ENCODE results near the gene NPR2. TPM values are rescaled to one million over a fixed set of nuclear protein-coding genes. Genes with fewer than 3 reads are reported as not detected.

The NPR2 gene
- total RNA-seq, 2 experiments from 2014 or later = 4.7 to 9.8 TPM

- Histone ChIP-seq H3K4me1 (ENCODE audit: insufficient read depth, low read length, poor library complexity, severe bottlenecking) (peaks cover 31% of the 10 kb centered on the region), H3K9me2 (ENCODE audit: insufficient read depth, low read length) (no peaks in the 10 kb centered on the region), H3K4me2 (ENCODE audit: low read length) (peak overlapping the region; percentile 43), H4K20me1 (ENCODE audit: insufficient read depth, low read length) (no peaks in the 10 kb centered on the region), H3K36me3 (ENCODE audit: insufficient read depth, low read length) (no peaks in the 10 kb centered on the region), H3K9me3 (ENCODE audit: low read length) (no peaks in the 10 kb centered on the region), H3K79me2 (ENCODE audit: insufficient read depth, low read depth, low read length) (no peaks in the 10 kb centered on the region), H3K27ac (ENCODE audit: low read depth, low read length, poor library complexity, severe bottlenecking) (peak overlapping the region; percentile 15), H3K4me3 (ENCODE audit: low read depth, low read length, poor library complexity, severe bottlenecking) (peak overlapping the region; percentile 2), H2AFZ (ENCODE audit: low read length) (peak overlapping the region; percentile 51)
- peak; percentile 30 for DNase-seq (ENCODE audit: low spot score)
- BruUV-seq (replicated peaks) = no TSS peak
- CTCF ChIA-PET (ENCODE audit: unreplicated experiment) = interaction anchor here (0.6 kb wide), 1 partner anchor 48 kb away, joined by 3 read pairs; no protein-coding TSS in a partner anchor
- no peak for TF ChIP-seq EZH2phosphoT487 (IDR thresholded peaks at IDR 0.05; ENCODE audit: borderline replicate concordance, low read depth, low read length)
- no peak for TF ChIP-seq CTCF (conservative IDR thresholded peaks at IDR 0.05; ENCODE audit: low read length)
- POLR2A ChIA-PET = interaction anchor here (0.9 to 1.0 kb wide), 5 partner anchors 8 to 106 kb away, joined by 3 to 5 read pairs (median 3); partner anchors contain the start of gene SPAG8
- intact Hi-C loops (cut with micrococcal nuclease; ENCODE audit: unreplicated experiment) = no loop called here
Observed at GRCh38 chr9:35834260-35835215, 43.1 kb downstream of the NPR2 start.

GRCh38 chr9:35835216-35835632 is 43.8 kb downstream of the NPR2 start:
- no peaks in the 10 kb centered on the region for H3K79me2 ChIP-seq (ENCODE audit: insufficient read depth, low read depth, low read length)
- CTCF ChIA-PET (ENCODE audit: unreplicated experiment) = interaction anchor here (0.6 to 0.8 kb wide), 2 partner anchors 43 to 47 kb away, joined by 3 to 4 read pairs; no protein-coding TSS in a partner anchor
- peak; percentile 43 for DNase-seq (ENCODE audit: low spot score)
- no peak overlapping the region for H3K27ac ChIP-seq (ENCODE audit: low read depth, low read length, poor library complexity, severe bottlenecking)
- peaks cover 24% of the 10 kb centered on the region for H3K4me1 ChIP-seq (ENCODE audit: insufficient read depth, low read length, poor library complexity, severe bottlenecking)
- H3K4me3 ChIP-seq (ENCODE audit: low read depth, low read length, poor library complexity, severe bottlenecking) = no peak overlapping the region
- peak overlapping the region; percentile 43 for H3K4me2 ChIP-seq (ENCODE audit: low read length)
- peak overlapping the region; percentile 51; the same call in 1 of the 2 replicates for H2AFZ ChIP-seq (ENCODE audit: low read length)
- intact Hi-C loops (cut with micrococcal nuclease; ENCODE audit: unreplicated experiment) = no loop called here
- TF ChIP-seq EZH2phosphoT487 (IDR thresholded peaks at IDR 0.05; ENCODE audit: borderline replicate concordance, low read depth, low read length) = no peak
- TF ChIP-seq CTCF (conservative IDR thresholded peaks at IDR 0.05; ENCODE audit: low read length) = peak; percentile 76
- POLR2A ChIA-PET = interaction anchor here (0.9 kb wide), 1 partner anchor 10 kb away, joined by 4 read pairs; no protein-coding TSS in a partner anchor
- no TSS peak for BruUV-seq (replicated peaks)
- no peaks in the 10 kb centered on the region for H4K20me1 ChIP-seq (ENCODE audit: insufficient read depth, low read length)
- no peaks in the 10 kb centered on the region for H3K9me2 ChIP-seq (ENCODE audit: insufficient read depth, low read length)
- H3K9me3 ChIP-seq (ENCODE audit: low read length) = no peaks in the 10 kb centered on the region
- H3K36me3 ChIP-seq (ENCODE audit: insufficient read depth, low read length) = no peaks in the 10 kb centered on the region
